DOHH2 (cell line): ENCODE measurements around the gene F10.

Experiments used
- H3F3A ChIP-seq: fragments of 200-600 bp; sonication (generic), shearing (Covaris generic); 2 replicates; pipeline ENCODE4 v1.6.0; 2016; ENCODE audit warnings: antibody characterized with exemption, mild to moderate bottlenecking; ENCODE audit not compliant: control insufficient read depth, insufficient read depth
- H3K27ac ChIP-seq: fragments of 200-600 bp; sonication (generic); 2 replicates; pipeline ENCODE4 v1.5.1; 2014; ENCODE audit warnings: low read depth, mild to moderate bottlenecking, low read length, moderate library complexity
- H3K27me3 ChIP-seq: fragments of 200-600 bp; sonication (generic); 2 replicates; pipeline ENCODE4 v1.6.1; 2014; ENCODE audit warnings: mild to moderate bottlenecking, low read length, mixed read lengths; ENCODE audit not compliant: control insufficient read depth
- H3K36me3 ChIP-seq: fragments of 200-600 bp; sonication (generic); 2 replicates; pipeline ENCODE4 v1.6.1; 2014; ENCODE audit warnings: mild to moderate bottlenecking, low read length, moderate library complexity, mixed read lengths; ENCODE audit not compliant: control insufficient read depth
- H3K4me1 ChIP-seq: fragments of 200-600 bp; sonication (generic); 2 replicates; pipeline ENCODE4 v1.6.1; 2014; ENCODE audit warnings: mild to moderate bottlenecking, low read length, mixed read lengths; ENCODE audit not compliant: control insufficient read depth
- H3K4me2 ChIP-seq: fragments of 200-600 bp; sonication (generic); 2 replicates; pipeline ENCODE4 v1.6.0; 2014; ENCODE audit warnings: mild to moderate bottlenecking, low read length, moderate library complexity
- H3K4me3 ChIP-seq: fragments of 200-600 bp; sonication (generic); 2 replicates; pipeline ENCODE4 v1.5.1; 2014; ENCODE audit warnings: mild to moderate bottlenecking, low read length, mixed read lengths
- H3K79me2 ChIP-seq: fragments of 200-600 bp; sonication (generic); 2 replicates; pipeline ENCODE4 v1.6.1; 2014; ENCODE audit warnings: mild to moderate bottlenecking, low read length, mixed read lengths; ENCODE audit not compliant: control insufficient read depth
- H3K9me2 ChIP-seq: fragments of 200-600 bp; sonication (generic); replicated peaks from 2 replicates; pipeline ENCODE4 v1.6.1; 2014; ENCODE audit warnings: mild to moderate bottlenecking, low read length, mixed read lengths; ENCODE audit not compliant: control insufficient read depth
- H3K9me3 ChIP-seq: fragments of 200-600 bp; sonication (generic); 2 replicates; pipeline ENCODE4 v1.6.1; 2014; ENCODE audit warnings: antibody characterized with exemption, low read length, mixed read lengths; ENCODE audit not compliant: control insufficient read depth, insufficient read depth
- H4K20me1 ChIP-seq: fragments of 200-600 bp; sonication (generic); 2 replicates; pipeline ENCODE4 v1.6.0; 2014; ENCODE audit warnings: low read depth, mild to moderate bottlenecking, antibody characterized with exemption, low read length, moderate library complexity; ENCODE audit not compliant: control insufficient read depth, insufficient read depth
- EZH2phosphoT487 ChIP-seq: fragments of 200-600 bp; sonication (generic); IDR thresholded peaks from 2 replicates; pipeline ENCODE4 v1.6.1; 2017; ENCODE audit warnings: borderline replicate concordance, mild to moderate bottlenecking, antibody characterized with exemption, low read length, moderate library complexity, mixed read lengths
- TF ChIP-seq, protein P1 (sequence below): fragments of 200-600 bp; sonication (generic); IDR thresholded peaks from one replicate; pipeline ENCODE4 v1.5.1; 2014; ENCODE audit warnings: antibody characterized with exemption, mild to moderate bottlenecking, low read depth, low read length; ENCODE audit not compliant: poor library complexity, severe bottlenecking

F10 gene

DNA sequence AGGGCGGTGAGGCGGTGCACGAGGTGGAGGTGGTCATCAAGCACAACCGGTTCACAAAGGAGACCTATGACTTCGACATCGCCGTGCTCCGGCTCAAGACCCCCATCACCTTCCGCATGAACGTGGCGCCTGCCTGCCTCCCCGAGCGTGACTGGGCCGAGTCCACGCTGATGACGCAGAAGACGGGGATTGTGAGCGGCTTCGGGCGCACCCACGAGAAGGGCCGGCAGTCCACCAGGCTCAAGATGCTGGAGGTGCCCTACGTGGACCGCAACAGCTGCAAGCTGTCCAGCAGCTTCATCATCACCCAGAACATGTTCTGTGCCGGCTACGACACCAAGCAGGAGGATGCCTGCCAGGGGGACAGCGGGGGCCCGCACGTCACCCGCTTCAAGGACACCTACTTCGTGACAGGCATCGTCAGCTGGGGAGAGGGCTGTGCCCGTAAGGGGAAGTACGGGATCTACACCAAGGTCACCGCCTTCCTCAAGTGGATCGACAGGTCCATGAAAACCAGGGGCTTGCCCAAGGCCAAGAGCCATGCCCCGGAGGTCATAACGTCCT lies 26.4 kb downstream of the F10 start:
- no peak overlapping the region for H3K4me2 ChIP-seq
- no peaks in the 10 kb centered on the region for H3K9me3 ChIP-seq
- no peaks in the 10 kb centered on the region for H3K79me2 ChIP-seq
- H3K4me3 ChIP-seq = no peak overlapping the region
- H3K27ac ChIP-seq = no peak overlapping the region
- H3K9me2 ChIP-seq = no peaks in the 10 kb centered on the region
- no peak for TF ChIP-seq EZH2phosphoT487
- TF ChIP-seq, protein P1, sequence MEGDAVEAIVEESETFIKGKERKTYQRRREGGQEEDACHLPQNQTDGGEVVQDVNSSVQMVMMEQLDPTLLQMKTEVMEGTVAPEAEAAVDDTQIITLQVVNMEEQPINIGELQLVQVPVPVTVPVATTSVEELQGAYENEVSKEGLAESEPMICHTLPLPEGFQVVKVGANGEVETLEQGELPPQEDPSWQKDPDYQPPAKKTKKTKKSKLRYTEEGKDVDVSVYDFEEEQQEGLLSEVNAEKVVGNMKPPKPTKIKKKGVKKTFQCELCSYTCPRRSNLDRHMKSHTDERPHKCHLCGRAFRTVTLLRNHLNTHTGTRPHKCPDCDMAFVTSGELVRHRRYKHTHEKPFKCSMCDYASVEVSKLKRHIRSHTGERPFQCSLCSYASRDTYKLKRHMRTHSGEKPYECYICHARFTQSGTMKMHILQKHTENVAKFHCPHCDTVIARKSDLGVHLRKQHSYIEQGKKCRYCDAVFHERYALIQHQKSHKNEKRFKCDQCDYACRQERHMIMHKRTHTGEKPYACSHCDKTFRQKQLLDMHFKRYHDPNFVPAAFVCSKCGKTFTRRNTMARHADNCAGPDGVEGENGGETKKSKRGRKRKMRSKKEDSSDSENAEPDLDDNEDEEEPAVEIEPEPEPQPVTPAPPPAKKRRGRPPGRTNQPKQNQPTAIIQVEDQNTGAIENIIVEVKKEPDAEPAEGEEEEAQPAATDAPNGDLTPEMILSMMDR = no peak
- no peaks in the 10 kb centered on the region for H3K27me3 ChIP-seq
- peaks cover 5% of the 10 kb centered on the region for H3K4me1 ChIP-seq
- no peaks in the 10 kb centered on the region for H3K36me3 ChIP-seq
- H4K20me1 ChIP-seq = no peaks in the 10 kb centered on the region
- H3F3A ChIP-seq = 0 out of 2 replicates have a peak, but pooled peaks cover 4% of the 10 kb centered on the region

DNA sequence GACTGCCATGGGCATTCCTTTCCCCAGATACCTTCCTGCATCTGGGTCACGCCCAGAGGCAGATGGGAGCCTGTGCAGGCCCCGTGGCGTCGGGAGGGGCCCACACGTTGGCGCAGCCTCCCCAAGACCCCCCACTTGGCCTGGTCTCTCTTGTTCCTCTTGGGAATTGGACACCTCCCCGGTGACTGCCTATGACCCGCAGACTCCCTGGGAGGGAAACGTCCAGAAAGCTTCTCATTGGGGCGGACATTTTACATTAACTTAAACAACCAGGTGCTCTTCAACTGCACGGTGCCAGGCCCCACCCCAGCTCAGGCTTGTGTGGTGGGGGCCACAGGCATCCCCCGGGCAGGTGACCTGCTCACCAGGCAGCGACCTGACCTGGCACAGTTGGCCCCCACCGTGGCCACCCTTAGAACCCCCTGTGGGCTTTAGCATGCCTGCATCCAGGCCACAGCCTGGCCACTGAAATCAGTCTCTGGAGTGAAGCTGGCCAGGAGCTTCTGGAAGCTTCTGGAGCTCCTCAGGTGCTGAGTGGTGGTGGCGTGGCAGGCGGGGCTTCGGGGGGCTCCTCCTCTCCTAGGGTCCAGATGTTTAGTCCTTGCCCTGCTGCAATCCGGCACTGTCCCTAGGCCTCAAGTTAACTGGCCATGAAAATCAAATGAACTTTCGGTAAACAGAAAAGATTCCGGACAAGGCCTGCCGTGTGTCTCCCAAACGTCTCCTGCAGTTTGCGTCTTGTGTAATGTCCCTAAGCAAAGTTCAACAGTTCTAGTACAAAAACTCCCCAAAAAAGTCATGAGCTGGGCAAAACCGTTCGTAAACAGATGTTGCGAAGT lies 27.3 kb downstream of the F10 start:
- Histone ChIP-seq H3K27ac (no peak overlapping the region), H4K20me1 (no peaks in the 10 kb centered on the region), H3K9me3 (no peaks in the 10 kb centered on the region), H3K4me1 (peaks cover 13% of the 10 kb centered on the region), H3K36me3 (no peaks in the 10 kb centered on the region), H3K4me2 (no peak overlapping the region), H3K9me2 (no peaks in the 10 kb centered on the region), H3K79me2 (no peaks in the 10 kb centered on the region), H3K27me3 (no peaks in the 10 kb centered on the region), H3F3A (0 out of 2 replicates have a peak, but pooled peaks cover 4% of the 10 kb centered on the region), H3K4me3 (no peak overlapping the region)
- no peak for TF ChIP-seq EZH2phosphoT487
- TF ChIP-seq, protein P1 = no peak

DNA sequence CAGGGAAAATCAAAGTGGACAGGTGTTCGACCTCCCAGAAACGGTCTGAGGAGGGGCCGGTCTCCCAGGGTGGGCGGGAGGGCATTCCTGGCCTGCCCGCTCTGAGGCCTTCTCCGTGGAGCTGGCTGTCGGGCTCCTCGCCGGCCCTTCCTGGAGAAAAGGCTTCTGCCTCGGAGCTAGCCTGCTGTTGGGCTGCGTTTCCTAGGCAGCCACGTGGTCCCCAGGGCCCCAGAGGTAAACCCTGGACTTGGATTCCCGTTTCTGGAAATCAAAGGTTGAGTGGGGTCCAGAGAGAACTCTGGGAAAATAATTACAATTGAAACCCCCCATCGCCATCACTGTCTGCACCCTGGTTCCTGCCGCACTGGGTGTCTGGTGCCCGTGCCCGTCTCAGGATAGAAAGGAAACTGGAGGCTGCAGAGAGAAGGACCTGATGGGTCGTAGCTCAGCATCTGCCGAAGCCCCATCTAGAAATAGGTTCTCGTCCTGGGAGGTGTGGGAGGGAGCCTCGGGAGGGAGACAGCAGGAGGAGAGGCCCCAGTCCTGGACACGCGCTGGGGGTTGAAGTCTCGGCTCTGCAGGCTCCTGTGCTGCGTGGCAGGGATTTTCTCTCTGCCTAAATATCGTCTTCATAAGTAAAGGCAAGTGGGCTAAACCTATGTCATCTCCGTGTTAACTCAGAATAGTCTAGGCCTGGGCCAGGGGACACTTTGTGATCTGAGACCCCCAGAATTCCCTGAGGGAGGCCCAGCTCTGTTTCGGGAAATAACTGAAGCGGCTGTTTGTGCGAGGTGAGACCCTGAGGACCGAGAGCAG lies 28.2 kb downstream of the F10 start:
- H3K9me3 ChIP-seq = peaks cover 5% of the 10 kb centered on the region; the same call in 1 of the 2 replicates
- no peaks in the 10 kb centered on the region for H3K79me2 ChIP-seq
- H3K4me1 ChIP-seq = peaks cover 18% of the 10 kb centered on the region
- no peak overlapping the region for H3K4me2 ChIP-seq
- TF ChIP-seq, protein P1 = no peak
- no peak for TF ChIP-seq EZH2phosphoT487
- H3F3A ChIP-seq = peaks cover 4% of the 10 kb centered on the region; the same call in 1 of the 2 replicates
- no peaks in the 10 kb centered on the region for H3K27me3 ChIP-seq
- no peaks in the 10 kb centered on the region for H4K20me1 ChIP-seq
- no peaks in the 10 kb centered on the region for H3K36me3 ChIP-seq
- H3K4me3 ChIP-seq = no peak overlapping the region
- H3K9me2 ChIP-seq = no peaks in the 10 kb centered on the region
- H3K27ac ChIP-seq = no peak overlapping the region
